HFF-Myc (cell line): ENCODE data around the gene KCNT1.

Experiments used
- DNase-seq: peaks from one replicate; pipeline ENCODE4 v3.0.0-alpha.2; 2011; ENCODE audit warnings: low read depth; ENCODE audit errors: extremely low read depth
- H3K4me3 ChIP-seq: replicated peaks from 2 replicates; pipeline ENCODE4 v1.5.1; 2011; ENCODE audit warnings: low read depth, mild to moderate bottlenecking, control low read depth, low read length
- CTCF ChIP-seq: IDR thresholded peaks from 2 replicates; pipeline ENCODE4 v1.5.1; 2012; ENCODE audit warnings: mild to moderate bottlenecking, low read depth, low read length, control low read depth; ENCODE audit errors: missing control alignments

KCNT1 gene

GRCh38 chr9:135756576-135756975, 54.6 kb downstream of the KCNT1 start:
- DNase-seq, result no peak
- TF ChIP-seq CTCF, result no peak
- H3K4me3 ChIP-seq, result no peak overlapping the region

- no peak for DNase-seq
- H3K4me3 ChIP-seq, result no peak overlapping the region
- no peak for TF ChIP-seq CTCF
These were observed 55.4 kb downstream of the KCNT1 start for GRCh38 chr9:135757356-135757755.

GRCh38 chr9:135758056-135758455, 56.1 kb downstream of the KCNT1 start:
- no peak for TF ChIP-seq CTCF
- no peak overlapping the region for H3K4me3 ChIP-seq
- DNase-seq, result no peak

GRCh38 chr9:135758870-135759269, 56.9 kb downstream of the KCNT1 start:
- TF ChIP-seq CTCF, result no peak
- no peak for DNase-seq
- no peak overlapping the region for H3K4me3 ChIP-seq

GRCh38 chr9:135759676-135760300, 57.8 kb downstream of the KCNT1 start:
- TF ChIP-seq CTCF, result no peak
- no peak overlapping the region for H3K4me3 ChIP-seq
- DNase-seq, result no peak

GRCh38 chr9:135760465-135760864, 58.5 kb downstream of the KCNT1 start:
- DNase-seq, result no peak
- no peak for TF ChIP-seq CTCF
- H3K4me3 ChIP-seq, result no peak overlapping the region
